ENCODE data around the gene ZNF669. TPM values are rescaled to one million over a fixed set of nuclear protein-coding genes. Genes with fewer than 3 reads are reported as not detected.

Gene ZNF669
- total and polyA plus RNA-seq, 4 donors = 11.8 to 12.8 (median 12.1) TPM

GRCh38 chr1:247079141-247079874 lies 24.8 kb downstream of the ZNF669 start:
- Histone ChIP-seq H3K4me3 (ENCODE audit: low read depth, low read length) (peak overlapping the region; percentile 92), H3K4me1 (ENCODE audit: control insufficient read depth, insufficient read depth, low read length) (peaks cover 6% of the 10 kb centered on the region), H3K27me3 (ENCODE audit: control insufficient read depth, insufficient read depth, low read length) (no peaks in the 10 kb centered on the region), H3K36me3 (ENCODE audit: control insufficient read depth, insufficient read depth, low read length) (no peaks in the 10 kb centered on the region), H3K9me3 (ENCODE audit: control insufficient read depth, insufficient read depth, low read length) (no peaks in the 10 kb centered on the region), H3K27ac (ENCODE audit: low read depth, low read length) (no peak overlapping the region)
- DNase-seq (ENCODE audit: low read depth in 4 of 6, low spot score in 6 of 6) = no peak
- 45% methylated on average over 15 of the region's 23 CpGs for WGBS (ENCODE audit: insufficient coverage)

- no peaks in the 10 kb centered on the region for H3K9me3 ChIP-seq (ENCODE audit: control insufficient read depth, insufficient read depth, low read length)
- peak within 1 kb of the TSS; percentile 79 for H3K27ac ChIP-seq (ENCODE audit: low read depth, low read length)
- peak within 1 kb of the TSS; percentile 92 for H3K4me3 ChIP-seq (ENCODE audit: low read depth, low read length)
- DNase-seq (ENCODE audit: low read depth in 4 of 6, low spot score in 6 of 6) = peak; percentile 86 to 98 (median 90)
- peaks cover 6% of the 10 kb centered on the region for H3K4me1 ChIP-seq (ENCODE audit: control insufficient read depth, insufficient read depth, low read length)
- WGBS (ENCODE audit: insufficient coverage) = under 1% methylated on average over 55 of the region's 57 CpGs
- no peaks in the 10 kb centered on the region for H3K36me3 ChIP-seq (ENCODE audit: control insufficient read depth, insufficient read depth, low read length)
- H3K27me3 ChIP-seq (ENCODE audit: control insufficient read depth, insufficient read depth, low read length) = no peaks in the 10 kb centered on the region
Measured at GRCh38 chr1:247078258-247079140, 25.7 kb downstream of the ZNF669 start, which contains the start of gene ZNF670. TSS of gene ZNF670 (minus strand) at chr1:247078811. CDS start at chr1:247078596, 215 bp downstream.

- DNase-seq (ENCODE audit: low read depth in 4 of 6, low spot score in 6 of 6) = peak in 1 of 6 donors; percentile 1
- 0% methylated on average over 2 of the region's 8 CpGs for WGBS (ENCODE audit: insufficient coverage)
- peak overlapping the region; percentile 92 for H3K4me3 ChIP-seq (ENCODE audit: low read depth, low read length)
Measured at GRCh38 chr1:247077876-247078257, 26.3 kb downstream of the ZNF669 start.

GRCh38 chr1:247077213-247077612 lies 26.9 kb downstream of the ZNF669 start:
- Histone ChIP-seq H3K4me1 (ENCODE audit: control insufficient read depth, insufficient read depth, low read length) (peaks cover 6% of the 10 kb centered on the region), H3K36me3 (ENCODE audit: control insufficient read depth, insufficient read depth, low read length) (no peaks in the 10 kb centered on the region), H3K27ac (ENCODE audit: low read depth, low read length) (no peak overlapping the region), H3K4me3 (ENCODE audit: low read depth, low read length) (peak overlapping the region; percentile 92), H3K9me3 (ENCODE audit: control insufficient read depth, insufficient read depth, low read length) (no peaks in the 10 kb centered on the region), H3K27me3 (ENCODE audit: control insufficient read depth, insufficient read depth, low read length) (no peaks in the 10 kb centered on the region)
- DNase-seq (ENCODE audit: low read depth in 4 of 6, low spot score in 6 of 6) = no peak
- no CpG with 5 or more reads among the region's 3 CpGs for WGBS (ENCODE audit: insufficient coverage)

More at GRCh38 chr1:247077876-247078257, 26.3 kb downstream of the ZNF669 start:
- Histone ChIP-seq H3K27ac (ENCODE audit: low read depth, low read length) (no peak overlapping the region), H3K27me3 (ENCODE audit: control insufficient read depth, insufficient read depth, low read length) (no peaks in the 10 kb centered on the region), H3K4me1 (ENCODE audit: control insufficient read depth, insufficient read depth, low read length) (peaks cover 6% of the 10 kb centered on the region), H3K36me3 (ENCODE audit: control insufficient read depth, insufficient read depth, low read length) (no peaks in the 10 kb centered on the region), H3K9me3 (ENCODE audit: control insufficient read depth, insufficient read depth, low read length) (no peaks in the 10 kb centered on the region)

GRCh38 chr1:247070645-247071044 lies 33.5 kb downstream of the ZNF669 start:
- Histone ChIP-seq H3K36me3 (ENCODE audit: control insufficient read depth, insufficient read depth, low read length) (no peaks in the 10 kb centered on the region), H3K4me3 (ENCODE audit: low read depth, low read length) (no peak overlapping the region), H3K4me1 (ENCODE audit: control insufficient read depth, insufficient read depth, low read length) (no peaks in the 10 kb centered on the region), H3K9me3 (ENCODE audit: control insufficient read depth, insufficient read depth, low read length) (no peaks in the 10 kb centered on the region), H3K27ac (ENCODE audit: low read depth, low read length) (no peak overlapping the region), H3K27me3 (ENCODE audit: control insufficient read depth, insufficient read depth, low read length) (no peaks in the 10 kb centered on the region)
- WGBS (ENCODE audit: insufficient coverage) = no CpG with 5 or more reads among the region's 3 CpGs
- no peak for DNase-seq (ENCODE audit: low read depth in 4 of 6, low spot score in 6 of 6)

- 95% methylated on average over 3 of the region's 3 CpGs for WGBS (ENCODE audit: insufficient coverage)
- Histone ChIP-seq H3K27ac (ENCODE audit: low read depth, low read length) (no peak overlapping the region), H3K9me3 (ENCODE audit: control insufficient read depth, insufficient read depth, low read length) (peaks cover 2% of the 10 kb centered on the region), H3K4me3 (ENCODE audit: low read depth, low read length) (no peak overlapping the region), H3K36me3 (ENCODE audit: control insufficient read depth, insufficient read depth, low read length) (no peaks in the 10 kb centered on the region), H3K4me1 (ENCODE audit: control insufficient read depth, insufficient read depth, low read length) (no peaks in the 10 kb centered on the region), H3K27me3 (ENCODE audit: control insufficient read depth, insufficient read depth, low read length) (no peaks in the 10 kb centered on the region)
- DNase-seq (ENCODE audit: low read depth in 4 of 6, low spot score in 6 of 6) = no peak
Measured at GRCh38 chr1:247064304-247064703, 39.9 kb downstream of the ZNF669 start.

- Histone ChIP-seq H3K27ac (ENCODE audit: low read depth, low read length) (no peak overlapping the region), H3K27me3 (ENCODE audit: control insufficient read depth, insufficient read depth, low read length) (no peaks in the 10 kb centered on the region), H3K4me3 (ENCODE audit: low read depth, low read length) (no peak overlapping the region), H3K9me3 (ENCODE audit: control insufficient read depth, insufficient read depth, low read length) (peaks cover 9% of the 10 kb centered on the region), H3K36me3 (ENCODE audit: control insufficient read depth, insufficient read depth, low read length) (no peaks in the 10 kb centered on the region), H3K4me1 (ENCODE audit: control insufficient read depth, insufficient read depth, low read length) (no peaks in the 10 kb centered on the region)
- no CpG with 5 or more reads among the region's 4 CpGs for WGBS (ENCODE audit: insufficient coverage)
- no peak for DNase-seq (ENCODE audit: low read depth in 4 of 6, low spot score in 6 of 6)
Measured at GRCh38 chr1:247060771-247061170, 43.4 kb downstream of the ZNF669 start.

GRCh38 chr1:247056071-247056470 lies 48.1 kb downstream of the ZNF669 start:
- DNase-seq (ENCODE audit: low read depth in 4 of 6, low spot score in 6 of 6) = no peak
- Histone ChIP-seq H3K27me3 (ENCODE audit: control insufficient read depth, insufficient read depth, low read length) (no peaks in the 10 kb centered on the region), H3K9me3 (ENCODE audit: control insufficient read depth, insufficient read depth, low read length) (peaks cover 19% of the 10 kb centered on the region), H3K36me3 (ENCODE audit: control insufficient read depth, insufficient read depth, low read length) (no peaks in the 10 kb centered on the region), H3K27ac (ENCODE audit: low read depth, low read length) (no peak overlapping the region), H3K4me1 (ENCODE audit: control insufficient read depth, insufficient read depth, low read length) (no peaks in the 10 kb centered on the region), H3K4me3 (ENCODE audit: low read depth, low read length) (no peak overlapping the region)
- WGBS (ENCODE audit: insufficient coverage) = no CpG with 5 or more reads among the region's 2 CpGs

GRCh38 chr1:247054992-247055415 lies 49.2 kb downstream of the ZNF669 start:
- Histone ChIP-seq H3K4me1 (ENCODE audit: control insufficient read depth, insufficient read depth, low read length) (no peaks in the 10 kb centered on the region), H3K27ac (ENCODE audit: low read depth, low read length) (no peak overlapping the region), H3K27me3 (ENCODE audit: control insufficient read depth, insufficient read depth, low read length) (no peaks in the 10 kb centered on the region), H3K36me3 (ENCODE audit: control insufficient read depth, insufficient read depth, low read length) (no peaks in the 10 kb centered on the region), H3K4me3 (ENCODE audit: low read depth, low read length) (no peak overlapping the region), H3K9me3 (ENCODE audit: control insufficient read depth, insufficient read depth, low read length) (peaks cover 19% of the 10 kb centered on the region)
- WGBS (ENCODE audit: insufficient coverage) = 82% methylated on average over 2 of the region's 2 CpGs
- no peak for DNase-seq (ENCODE audit: low read depth in 4 of 6, low spot score in 6 of 6)
